GM12878 (cell line): ENCODE measurements around the gene GP2. TPM values are rescaled to one million over a fixed set of nuclear protein-coding genes. Genes with fewer than 3 reads are reported as not detected.

Experiments used
- CREB1 ChIP-seq: IDR thresholded peaks from 2 replicates; pipeline ENCODE4 v1.6.1; 2012; ENCODE audit warnings: low read depth, mild to moderate bottlenecking, inconsistent platforms
- CREM ChIP-seq: IDR thresholded peaks from 2 replicates; pipeline ENCODE4 v1.6.1; 2014; ENCODE audit warnings: antibody characterized with exemption, low read depth
- DPF2 ChIP-seq: fragments of 450-650 bp; IDR thresholded peaks from 2 replicates; pipeline ENCODE4 v1.6.1; 2017; ENCODE audit warnings: mild to moderate bottlenecking
- EED ChIP-seq: sonication (generic); IDR thresholded peaks from 2 replicates; pipeline ENCODE4 v1.6.1; 2016; ENCODE audit warnings: antibody characterized with exemption, low read depth
- GATAD2B ChIP-seq: fragments of 450-650 bp; conservative IDR thresholded peaks from 2 replicates; pipeline ENCODE4 v1.6.1; 2017; ENCODE audit warnings: low read depth, mild to moderate bottlenecking, moderate library complexity
- IKZF2 ChIP-seq, 2 experiments: fragments of 450-650 bp; IDR thresholded peaks; 2 replicates each; pipeline ENCODE4 v1.6.1; 2017; ENCODE audit warnings: mild to moderate bottlenecking in 2 of 2, moderate library complexity in 2 of 2
- KDM1A ChIP-seq: fragments of 200-600 bp; sonication (generic); IDR thresholded peaks from 2 replicates; pipeline ENCODE4 v1.6.1; 2016; ENCODE audit warnings: borderline replicate concordance
- LARP7 ChIP-seq: fragments of 450-650 bp; IDR thresholded peaks from 2 replicates; pipeline ENCODE4 v1.6.1; 2017; ENCODE audit warnings: mild to moderate bottlenecking
- MTA2 ChIP-seq: fragments of 450-650 bp; IDR thresholded peaks from 2 replicates; pipeline ENCODE4 v1.6.1; 2016; ENCODE audit warnings: low read depth, mild to moderate bottlenecking, moderate library complexity
- NR2F1 ChIP-seq: fragments of 450-650 bp; conservative IDR thresholded peaks from 2 replicates; pipeline ENCODE4 v1.6.1; 2017; ENCODE audit warnings: mild to moderate bottlenecking
- STAT3 ChIP-seq: IDR thresholded peaks from 2 replicates; pipeline ENCODE4 v1.6.1; 2011; ENCODE audit warnings: low read depth, low read length, improper control_type of control experiment
- TCF12 ChIP-seq: IDR thresholded peaks from 2 replicates; pipeline ENCODE4 v1.6.1; 2011; ENCODE audit warnings: low read depth, mild to moderate bottlenecking, low read length
- ZNF274 ChIP-seq: IDR thresholded peaks from one replicate; pipeline ENCODE4 v1.8.0; 2011; ENCODE audit not compliant: insufficient read length, insufficient read depth
- polyA plus RNA-seq, 11 experiments: library from polyadenylated mRNA; depleted of rRNA in 4 of 11; unstranded in 6 of 11; stranded (reverse) in 5 of 11; fragments of >200 nt; fragmentation: Nextera tagmentation in 4 of 11; fragmentation: Illumina TruSeq in 1 of 11; extraction: Ambion mirVana in 4 of 11; extraction: Trizol in 1 of 11; gene quantifications; 1 replicate in 1 of 11; 2 replicates in 10 of 11; pipeline versions ENCODE4 v1.2.1 to v1.2.3, GENCODE V29; 2011 to 2016; ENCODE audit warnings: inconsistent platforms in 2 of 11, missing spikeins in 2 of 11, low read depth in 1 of 11
- total RNA-seq, 4 experiments: library from RNA; depleted of rRNA in 3 of 4; stranded (reverse); fragments of >200 nt in 3 of 4; fragmentation: Illumina TruSeq in 1 of 4; extraction: Trizol in 1 of 4; gene quantifications; 2 replicates each; pipeline versions ENCODE4 v1.2.1 to v1.2.3, GENCODE V29; 2013 to 2021
- TF ChIP-seq, protein P1 (sequence below): fragments of 450-650 bp; IDR thresholded peaks from 2 replicates; pipeline ENCODE4 v1.6.1; 2018; ENCODE audit warnings: mild to moderate bottlenecking, low read depth, moderate library complexity; ENCODE audit not compliant: partially characterized antibody
- TF ChIP-seq, protein P2 (sequence below): fragments of 450-650 bp; IDR thresholded peaks from 2 replicates; pipeline ENCODE4 v1.6.1; 2016; ENCODE audit warnings: mild to moderate bottlenecking

Gene GP2
- total and polyA plus RNA-seq, 10 of the 15 experiments (the other 5 are each of a cell fraction or from before 2014, with no cell fraction given) = 6.9 TPM; not detected in 9

DNA sequence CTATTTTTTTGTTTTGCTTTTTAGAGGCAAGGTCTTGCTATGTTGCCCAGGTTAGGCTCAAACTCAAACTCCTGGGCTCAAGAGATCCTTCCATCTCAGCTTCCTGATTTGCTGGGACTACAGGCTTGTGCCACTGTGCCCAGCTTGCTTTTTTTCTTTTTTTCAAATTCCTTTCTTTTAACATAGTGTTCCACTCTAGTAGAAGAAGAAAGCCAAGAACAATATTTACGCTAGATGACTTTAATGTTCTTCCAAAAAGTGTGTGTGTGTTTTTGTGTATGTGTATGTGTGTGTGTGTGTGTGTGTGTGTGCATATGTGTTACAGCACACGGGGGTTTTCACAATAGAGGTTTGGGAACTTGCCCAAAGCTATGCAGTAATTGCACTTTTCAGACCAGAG lies 35.9 kb upstream of the GP2 start (continued):
- TF ChIP-seq, protein P1, sequence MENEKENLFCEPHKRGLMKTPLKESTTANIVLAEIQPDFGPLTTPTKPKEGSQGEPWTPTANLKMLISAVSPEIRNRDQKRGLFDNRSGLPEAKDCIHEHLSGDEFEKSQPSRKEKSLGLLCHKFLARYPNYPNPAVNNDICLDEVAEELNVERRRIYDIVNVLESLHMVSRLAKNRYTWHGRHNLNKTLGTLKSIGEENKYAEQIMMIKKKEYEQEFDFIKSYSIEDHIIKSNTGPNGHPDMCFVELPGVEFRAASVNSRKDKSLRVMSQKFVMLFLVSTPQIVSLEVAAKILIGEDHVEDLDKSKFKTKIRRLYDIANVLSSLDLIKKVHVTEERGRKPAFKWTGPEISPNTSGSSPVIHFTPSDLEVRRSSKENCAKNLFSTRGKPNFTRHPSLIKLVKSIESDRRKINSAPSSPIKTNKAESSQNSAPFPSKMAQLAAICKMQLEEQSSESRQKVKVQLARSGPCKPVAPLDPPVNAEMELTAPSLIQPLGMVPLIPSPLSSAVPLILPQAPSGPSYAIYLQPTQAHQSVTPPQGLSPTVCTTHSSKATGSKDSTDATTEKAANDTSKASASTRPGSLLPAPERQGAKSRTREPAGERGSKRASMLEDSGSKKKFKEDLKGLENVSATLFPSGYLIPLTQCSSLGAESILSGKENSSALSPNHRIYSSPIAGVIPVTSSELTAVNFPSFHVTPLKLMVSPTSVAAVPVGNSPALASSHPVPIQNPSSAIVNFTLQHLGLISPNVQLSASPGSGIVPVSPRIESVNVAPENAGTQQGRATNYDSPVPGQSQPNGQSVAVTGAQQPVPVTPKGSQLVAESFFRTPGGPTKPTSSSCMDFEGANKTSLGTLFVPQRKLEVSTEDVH = no peak
- no peak for TF ChIP-seq DPF2
- TF ChIP-seq CREB1 = no peak
- no peak for TF ChIP-seq CREM
- TF ChIP-seq, protein P2, sequence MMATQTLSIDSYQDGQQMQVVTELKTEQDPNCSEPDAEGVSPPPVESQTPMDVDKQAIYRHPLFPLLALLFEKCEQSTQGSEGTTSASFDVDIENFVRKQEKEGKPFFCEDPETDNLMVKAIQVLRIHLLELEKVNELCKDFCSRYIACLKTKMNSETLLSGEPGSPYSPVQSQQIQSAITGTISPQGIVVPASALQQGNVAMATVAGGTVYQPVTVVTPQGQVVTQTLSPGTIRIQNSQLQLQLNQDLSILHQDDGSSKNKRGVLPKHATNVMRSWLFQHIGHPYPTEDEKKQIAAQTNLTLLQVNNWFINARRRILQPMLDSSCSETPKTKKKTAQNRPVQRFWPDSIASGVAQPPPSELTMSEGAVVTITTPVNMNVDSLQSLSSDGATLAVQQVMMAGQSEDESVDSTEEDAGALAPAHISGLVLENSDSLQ = no peak
- TF ChIP-seq GATAD2B = no peak
- no peak for TF ChIP-seq EED
- TF ChIP-seq NR2F1 = no peak
- no peak for TF ChIP-seq STAT3
- no peak for TF ChIP-seq TCF12
- no peak for TF ChIP-seq LARP7
- no peak for TF ChIP-seq KDM1A
- TF ChIP-seq MTA2 = no peak
- TF ChIP-seq ZNF274 = no peak
- TF ChIP-seq IKZF2 (IDR thresholded peaks at IDR 0.05) = no peak
